GM12878 (cell line): Measurements from ENCODE around the gene ZNF189. TPM values are rescaled to one million over a fixed set of nuclear protein-coding genes. Genes with fewer than 3 reads are reported as not detected.

Source experiments
- ATAC-seq: fragments of 200-7000 bp; cut with Tn5 transposase; 3 replicates; pipeline ENCODE4 v1.9.1; 2020; ENCODE audit warnings: mild to moderate bottlenecking, moderate library complexity
- BruUV-seq: library from RNA; stranded (reverse); fragments of 400-500 nt; replicated peaks from 2 replicates; lab custom pipeline; 2021; lab: Mats Ljungman, UMichigan
- CTCF ChIA-PET: fragments of 300-600 bp; sonication (Branson Sonifier 250); formaldehyde crosslinking; extraction: SDS; loops from one replicate; lab custom pipeline; 2021; ENCODE audit warnings: inconsistent platforms; lab: Yijun Ruan, JAX
- POLR2A ChIA-PET: fragments of 350-600 bp; formaldehyde crosslinking; extraction: SDS; loops from one replicate; lab custom pipeline; 2021; ENCODE audit warnings: inconsistent platforms; lab: Charles Lee
- RAD21 ChIA-PET: fragments of 300-600 bp; sonication (Branson Sonifier 250); formaldehyde crosslinking; loops from one replicate; lab custom pipeline; 2023; ENCODE audit warnings: antibody characterized with exemption; ENCODE audit not compliant: unreplicated experiment; lab: Charles Lee
- SMC1A ChIA-PET: fragments of 300-600 bp; sonication (Branson Sonifier 250); formaldehyde crosslinking; loops from one replicate; lab custom pipeline; 2023; ENCODE audit not compliant: unreplicated experiment, uncharacterized antibody; lab: Charles Lee
- DNase-seq: peaks from one replicate; pipeline ENCODE4 v3.0.0-alpha.2; 2011; ENCODE audit warnings: low read depth, low spot score
- FAIRE-seq: peaks from 3 replicates; lab custom pipeline; 2011; peaks lifted over from hg19 to GRCh38; lab: Jason Lieb, UNC
- H2AFZ ChIP-seq: 2 replicates; pipeline ENCODE4 v1.6.0; 2011; ENCODE audit warnings: low read depth, low read length, control low read depth; ENCODE audit not compliant: control insufficient read depth
- H3K27ac ChIP-seq: 2 replicates; pipeline ENCODE4 v1.5.1; 2011; ENCODE audit warnings: control low read depth; ENCODE audit not compliant: control insufficient read depth, insufficient read depth
- H3K27me3 ChIP-seq, 2 experiments: replicated peaks in 1 of 2; 2 replicates each; pipeline versions ENCODE4 v1.6.0 to v1.6.1; 2011; ENCODE audit warnings: low read length in 1 of 2; ENCODE audit not compliant: control insufficient read depth in 2 of 2, insufficient read depth in 2 of 2
- H3K36me3 ChIP-seq, 2 experiments: 2 replicates each; pipeline ENCODE4 v1.5.1; 2011; ENCODE audit warnings: low read length in 1 of 2; ENCODE audit not compliant: control insufficient read depth in 2 of 2, insufficient read depth in 2 of 2
- H3K4me1 ChIP-seq: 2 replicates; pipeline ENCODE4 v1.6.1; 2011; ENCODE audit warnings: mild to moderate bottlenecking, low read length, moderate library complexity, mixed read lengths; ENCODE audit not compliant: control insufficient read depth, insufficient read depth
- H3K4me2 ChIP-seq: 2 replicates; pipeline ENCODE4 v1.6.0; 2011; ENCODE audit warnings: control low read depth; ENCODE audit not compliant: control insufficient read depth, insufficient read depth
- H3K4me3 ChIP-seq: fragments of 200-600 bp; sonication (generic); 2 replicates; pipeline ENCODE4 v1.5.1; 2016
- H3K79me2 ChIP-seq: 2 replicates; pipeline ENCODE4 v1.6.0; 2011; ENCODE audit warnings: low read length; ENCODE audit not compliant: control insufficient read depth, insufficient read depth
- H3K9ac ChIP-seq: 2 replicates; pipeline ENCODE4 v1.8.0; 2011; ENCODE audit warnings: low read length, control low read depth, mixed read lengths; ENCODE audit not compliant: control insufficient read depth, insufficient read depth
- H3K9me3 ChIP-seq: replicated peaks from 3 replicates; pipeline ENCODE4 v1.5.1; 2011; ENCODE audit warnings: mild to moderate bottlenecking, low read length; ENCODE audit not compliant: control insufficient read depth, insufficient read depth
- H4K20me1 ChIP-seq: 2 replicates; pipeline ENCODE4 v1.6.0; 2011; ENCODE audit not compliant: control insufficient read depth, insufficient read depth
- BCL11A ChIP-seq: IDR thresholded peaks from 2 replicates; pipeline ENCODE4 v1.6.1; 2011; ENCODE audit warnings: low read depth, low read length
- BMI1 ChIP-seq: fragments of 450-650 bp; IDR thresholded peaks from 2 replicates; pipeline ENCODE4 v1.6.1; 2016; ENCODE audit warnings: mild to moderate bottlenecking, moderate library complexity, borderline replicate concordance
- CBX3 ChIP-seq: fragments of 200-600 bp; sonication (generic); IDR thresholded peaks from 2 replicates; pipeline ENCODE4 v1.6.1; 2016; ENCODE audit warnings: low read depth, borderline replicate concordance
- DPF2 ChIP-seq: fragments of 450-650 bp; IDR thresholded peaks from 2 replicates; pipeline ENCODE4 v1.6.1; 2017; ENCODE audit warnings: mild to moderate bottlenecking
- MYB ChIP-seq: fragments of 150-350 bp; IDR thresholded peaks from 2 replicates; pipeline ENCODE4 v1.6.1; 2014; ENCODE audit warnings: mild to moderate bottlenecking, low read depth, low read length, borderline replicate concordance
- MYC ChIP-seq: IDR thresholded peaks from 2 replicates; pipeline ENCODE4 v1.6.1; 2011; ENCODE audit warnings: mild to moderate bottlenecking, low read length, moderate library complexity, inconsistent platforms; ENCODE audit not compliant: insufficient read depth, insufficient replicate concordance, insufficient read length, severe bottlenecking
- NFIC ChIP-seq: IDR thresholded peaks from 2 replicates; pipeline ENCODE4 v1.6.1; 2012; ENCODE audit warnings: low read depth, mild to moderate bottlenecking, inconsistent platforms, low read length, moderate library complexity
- RAD21 ChIP-seq: IDR thresholded peaks from 2 replicates; pipeline ENCODE4 v1.6.1; 2011; ENCODE audit warnings: mild to moderate bottlenecking, low read depth, low read length, moderate library complexity; ENCODE audit not compliant: insufficient read depth
- SMAD1 ChIP-seq: fragments of 450-650 bp; IDR thresholded peaks from 2 replicates; pipeline ENCODE4 v1.6.1; 2018; ENCODE audit warnings: mild to moderate bottlenecking, low read depth; ENCODE audit not compliant: partially characterized antibody
- SMC3 ChIP-seq: IDR thresholded peaks from 2 replicates; pipeline ENCODE4 v1.6.1; 2011; ENCODE audit warnings: low read length, improper control_type of control experiment, borderline replicate concordance
- SP1 ChIP-seq: IDR thresholded peaks from one replicate; pipeline ENCODE4 v1.6.1; 2011; ENCODE audit warnings: low read depth, low read length
- SPI1 ChIP-seq: IDR thresholded peaks from 2 replicates; pipeline ENCODE4 v1.6.1; 2011; ENCODE audit warnings: low read depth, mild to moderate bottlenecking, low read length, moderate library complexity, borderline replicate concordance; ENCODE audit not compliant: insufficient read depth
- TBL1XR1 ChIP-seq: IDR thresholded peaks from 2 replicates; pipeline ENCODE4 v1.6.1; 2012; ENCODE audit warnings: low read depth, low read length, improper control_type of control experiment
- WRNIP1 ChIP-seq: IDR thresholded peaks from 2 replicates; pipeline ENCODE4 v1.6.1; 2011; ENCODE audit warnings: low read depth, low read length, improper control_type of control experiment, borderline replicate concordance
- ZBTB40 ChIP-seq: fragments of 450-650 bp; IDR thresholded peaks from 2 replicates; pipeline ENCODE4 v1.6.1; 2016; ENCODE audit warnings: mild to moderate bottlenecking, moderate library complexity, borderline replicate concordance
- WGBS: methylation state at CpG from one replicate; pipeline ENCODE4 v1.1.6; 2016; ENCODE audit warnings: low lambda C conversion rate; ENCODE audit not compliant: insufficient replicate concordance, insufficient coverage; ENCODE audit errors: missing lambda C conversion rate; 5-methylcytosine and 5-hydroxymethylcytosine counted together
- in situ Hi-C: fragments of 300-500 bp; cut with MboI; formaldehyde crosslinking; loops from 9 replicates; pipeline ENCODE4 v1.14.3; 2018; ENCODE audit warnings: mixed read lengths
- intact Hi-C: fragments of 100-400 bp; cut with micrococcal nuclease; formaldehyde crosslinking; loops from one replicate; pipeline ENCODE4 v1.14.2; 2022; ENCODE audit not compliant: unreplicated experiment
- polyA plus RNA-seq, 11 experiments: library from polyadenylated mRNA; depleted of rRNA in 4 of 11; unstranded in 6 of 11; stranded (reverse) in 5 of 11; fragments of >200 nt; fragmentation: Nextera tagmentation in 4 of 11; fragmentation: Illumina TruSeq in 1 of 11; extraction: Ambion mirVana in 4 of 11; extraction: Trizol in 1 of 11; gene quantifications; 1 replicate in 1 of 11; 2 replicates in 10 of 11; pipeline versions ENCODE4 v1.2.1 to v1.2.3, GENCODE V29; 2011 to 2016; ENCODE audit warnings: inconsistent platforms in 2 of 11, missing spikeins in 2 of 11, low read depth in 1 of 11
- total RNA-seq, 4 experiments: library from RNA; depleted of rRNA in 3 of 4; stranded (reverse); fragments of >200 nt in 3 of 4; fragmentation: Illumina TruSeq in 1 of 4; extraction: Trizol in 1 of 4; gene quantifications; 2 replicates each; pipeline versions ENCODE4 v1.2.1 to v1.2.3, GENCODE V29; 2013 to 2021
- TF ChIP-seq, protein P1 (sequence below): IDR thresholded peaks from 2 replicates; pipeline ENCODE4 v1.6.1; 2011; ENCODE audit warnings: mild to moderate bottlenecking, low read depth, low read length, moderate library complexity; ENCODE audit not compliant: insufficient replicate concordance

The ZNF189 gene
- total and polyA plus RNA-seq, 10 of the 15 experiments (the other 5 are each of a cell fraction or from before 2014, with no cell fraction given) = 3.1 to 12.3 (median 7.4) TPM

GRCh38 chr9:101354765-101355708 is 43.6 kb upstream of the ZNF189 start:
- no peaks in the 10 kb centered on the region for H3K4me1 ChIP-seq
- SMC1A ChIA-PET = no interaction called here
- no TSS peak for BruUV-seq

More at GRCh38 chr9:101354765-101355708, 43.6 kb upstream of the ZNF189 start:
- no peak overlapping the region for H2AFZ ChIP-seq
- no peaks in the 10 kb centered on the region for H3K9me3 ChIP-seq
- POLR2A ChIA-PET = no interaction called here
- in situ Hi-C loops (no loop called here), intact Hi-C loops (no loop called here)
- RAD21 ChIA-PET = no interaction called here
- no peaks in the 10 kb centered on the region for H3K27me3 ChIP-seq
- no peak overlapping the region for H3K4me2 ChIP-seq
- TF ChIP-seq, protein P1, sequence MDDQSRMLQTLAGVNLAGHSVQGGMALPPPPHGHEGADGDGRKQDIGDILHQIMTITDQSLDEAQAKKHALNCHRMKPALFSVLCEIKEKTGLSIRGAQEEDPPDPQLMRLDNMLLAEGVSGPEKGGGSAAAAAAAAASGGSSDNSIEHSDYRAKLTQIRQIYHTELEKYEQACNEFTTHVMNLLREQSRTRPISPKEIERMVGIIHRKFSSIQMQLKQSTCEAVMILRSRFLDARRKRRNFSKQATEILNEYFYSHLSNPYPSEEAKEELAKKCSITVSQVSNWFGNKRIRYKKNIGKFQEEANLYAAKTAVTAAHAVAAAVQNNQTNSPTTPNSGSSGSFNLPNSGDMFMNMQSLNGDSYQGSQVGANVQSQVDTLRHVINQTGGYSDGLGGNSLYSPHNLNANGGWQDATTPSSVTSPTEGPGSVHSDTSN = no peak
- no peak for TF ChIP-seq SP1
- no peak for TF ChIP-seq WRNIP1
- no peak for TF ChIP-seq TBL1XR1
- TF ChIP-seq DPF2 = no peak
- no peak for TF ChIP-seq MYC
- no peak for TF ChIP-seq NFIC
- no peak for TF ChIP-seq ZBTB40
- no peak for TF ChIP-seq SPI1
- TF ChIP-seq BMI1 = no peak
- no peak for TF ChIP-seq RAD21
- no peak for TF ChIP-seq SMAD1
- no peak for TF ChIP-seq BCL11A
- no peak for TF ChIP-seq MYB
- TF ChIP-seq SMC3 = no peak
- TF ChIP-seq CBX3 = no peak
- H3K27ac ChIP-seq = no peak overlapping the region
- no peak overlapping the region for H3K9ac ChIP-seq
- WGBS = 27% methylated on average over 7 of the region's 7 CpGs
- CTCF ChIA-PET = no interaction called here
- no peak overlapping the region for H3K4me3 ChIP-seq
- DNase-seq (no peak), FAIRE-seq (no peak), ATAC-seq (no peak)
- H4K20me1 ChIP-seq = no peaks in the 10 kb centered on the region
- H3K36me3 ChIP-seq = no peaks in the 10 kb centered on the region
- H3K79me2 ChIP-seq = no peaks in the 10 kb centered on the region
